ENCODE data around the gene MTHFR.

MTHFR gene

DNA sequence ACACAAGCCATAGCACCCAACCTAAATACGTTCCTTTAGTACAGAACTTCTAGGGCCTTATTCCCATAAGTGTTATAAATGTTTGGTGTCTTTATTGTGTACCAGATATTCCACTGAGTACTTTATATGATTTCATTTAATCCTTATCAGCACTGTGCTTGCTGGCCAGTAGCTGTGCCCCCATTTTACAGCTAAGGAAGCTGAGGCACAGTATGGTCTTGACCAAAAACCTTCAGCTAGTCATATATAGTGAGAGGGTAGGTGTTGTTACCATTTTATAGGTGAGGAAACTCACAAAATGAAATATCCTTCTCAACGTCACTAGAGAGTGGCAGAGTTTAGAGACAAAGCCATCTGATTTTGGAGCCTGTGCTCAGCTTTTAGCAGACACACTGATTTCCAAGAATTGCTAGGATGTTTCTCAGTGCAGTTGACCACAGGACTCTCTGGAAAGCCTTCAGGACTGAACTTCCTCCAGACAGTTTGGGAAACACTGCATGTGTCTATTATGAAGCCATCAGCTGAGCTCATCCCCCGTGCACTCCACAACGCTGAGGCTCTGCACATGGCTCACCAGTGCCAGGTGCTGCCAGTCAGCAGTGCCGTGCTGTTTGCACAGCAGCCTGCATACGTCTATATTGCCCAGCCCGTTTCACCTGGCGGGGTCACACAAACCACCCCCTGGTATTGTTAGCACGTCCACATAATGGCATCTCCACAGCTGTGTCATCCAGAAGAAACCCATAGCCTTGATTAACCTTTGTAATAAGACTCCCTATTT lies 26.4 kb upstream of the MTHFR start:
- no peak for TF ChIP-seq CTCF (IDR thresholded peaks at IDR 0.05; ENCODE audit: low read depth, low read length, missing control alignments)
- no peak for DNase-seq (ENCODE audit: extremely low read depth, low read depth)
- H3K4me3 ChIP-seq (replicated peaks; ENCODE audit: low read depth, low read length), result no peak overlapping the region

DNA sequence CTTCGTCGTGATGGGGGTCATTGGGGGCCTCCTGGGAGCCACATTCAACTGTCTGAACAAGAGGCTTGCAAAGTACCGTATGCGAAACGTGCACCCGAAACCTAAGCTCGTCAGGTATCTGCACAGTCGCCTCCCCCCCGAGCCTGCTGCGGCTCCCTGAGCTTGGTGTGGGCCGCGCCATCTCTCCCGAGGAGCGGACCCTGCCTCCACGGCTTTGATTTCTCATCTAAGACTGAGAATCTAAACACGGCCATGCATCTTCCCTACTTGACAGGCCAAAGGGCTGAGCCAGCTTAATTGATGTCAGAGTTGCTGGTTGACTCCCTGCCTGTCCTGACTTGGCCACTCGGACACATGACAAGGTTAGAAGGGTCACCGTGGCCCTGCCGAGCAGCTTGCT lies 22.7 kb upstream of the MTHFR start:
- H3K4me3 ChIP-seq (replicated peaks; ENCODE audit: low read depth, low read length), result no peak overlapping the region
- no peak for DNase-seq (ENCODE audit: extremely low read depth, low read depth)
- no peak for TF ChIP-seq CTCF (IDR thresholded peaks at IDR 0.05; ENCODE audit: low read depth, low read length, missing control alignments)

DNA sequence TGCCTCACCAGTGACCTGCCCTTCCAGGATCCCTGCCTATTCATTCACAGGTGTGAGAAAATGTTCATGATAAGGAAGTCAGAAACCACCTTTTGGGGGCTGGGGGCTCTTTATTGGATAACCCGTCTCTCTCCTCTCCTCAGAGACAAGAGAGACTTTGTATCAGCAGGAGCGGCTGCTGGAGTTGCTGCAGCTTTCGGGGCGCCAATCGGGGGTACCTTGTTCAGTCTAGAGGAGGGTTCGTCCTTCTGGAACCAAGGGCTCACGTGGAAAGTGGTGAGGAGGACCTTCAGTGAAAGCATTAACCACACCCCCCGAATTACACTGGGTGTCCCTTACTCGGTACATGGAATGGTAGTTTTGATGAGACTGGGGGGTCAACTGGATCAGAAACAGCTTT lies 21.2 kb upstream of the MTHFR start:
- no peak overlapping the region for H3K4me3 ChIP-seq (replicated peaks; ENCODE audit: low read depth, low read length)
- DNase-seq (ENCODE audit: extremely low read depth, low read depth), result no peak
- TF ChIP-seq CTCF (IDR thresholded peaks at IDR 0.05; ENCODE audit: low read depth, low read length, missing control alignments), result no peak

GRCh38 chr1:11825131-11825530 lies 19.4 kb upstream of the MTHFR start:
- H3K4me3 ChIP-seq (replicated peaks; ENCODE audit: low read depth, low read length), result no peak overlapping the region
- no peak for DNase-seq (ENCODE audit: extremely low read depth, low read depth)
- no peak for TF ChIP-seq CTCF (IDR thresholded peaks at IDR 0.05; ENCODE audit: low read depth, low read length, missing control alignments)

DNA sequence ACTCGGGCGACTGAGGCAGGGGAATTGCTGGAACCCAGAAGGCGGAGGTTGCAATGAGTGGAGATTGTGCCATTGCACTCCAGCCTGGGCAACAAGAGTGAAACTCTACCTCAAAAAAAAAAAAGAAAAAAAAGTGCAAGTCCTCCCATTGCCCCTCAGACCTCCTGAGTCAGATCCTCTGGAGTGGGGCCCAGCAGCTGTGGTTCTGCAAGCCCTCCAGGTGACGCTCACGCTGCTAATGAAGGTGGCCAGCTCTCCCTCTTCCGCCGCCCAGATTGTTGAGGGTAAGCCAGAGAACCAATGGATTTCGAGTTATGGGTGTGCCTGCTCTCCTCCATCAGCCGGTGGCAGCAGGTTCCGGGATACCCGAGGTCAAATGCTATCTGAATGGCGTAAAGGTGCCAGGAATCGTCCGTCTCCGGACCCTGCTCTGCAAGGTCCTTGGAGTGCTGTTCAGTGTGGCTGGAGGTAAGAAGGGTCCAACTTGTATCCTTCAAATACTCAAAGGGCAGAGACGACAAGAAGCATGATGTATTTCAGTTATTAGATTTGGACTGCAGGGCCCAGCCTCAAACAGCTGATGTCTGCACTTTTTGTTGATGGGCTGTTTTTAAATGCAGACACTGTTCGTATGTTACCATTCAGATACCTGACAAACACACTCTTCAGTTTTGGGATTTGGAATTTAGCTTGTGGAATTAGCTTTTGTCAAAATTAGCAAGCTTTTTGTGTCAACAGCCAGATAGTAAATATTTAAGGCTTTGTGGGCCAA lies 17.8 kb upstream of the MTHFR start:
- no peak for TF ChIP-seq CTCF (IDR thresholded peaks at IDR 0.05; ENCODE audit: low read depth, low read length, missing control alignments)
- no peak overlapping the region for H3K4me3 ChIP-seq (replicated peaks; ENCODE audit: low read depth, low read length)
- DNase-seq (ENCODE audit: extremely low read depth, low read depth), result no peak

GRCh38 chr1:11822091-11822490 lies 16.3 kb upstream of the MTHFR start:
- no peak for TF ChIP-seq CTCF (IDR thresholded peaks at IDR 0.05; ENCODE audit: low read depth, low read length, missing control alignments)
- no peak overlapping the region for H3K4me3 ChIP-seq (replicated peaks; ENCODE audit: low read depth, low read length)
- DNase-seq (ENCODE audit: extremely low read depth, low read depth), result no peak

All from HFF-Myc (cell line).